Hematopoietic multipotent progenitor cell treated with erythropoietin and hydrocortisone succinate and interleukin-3 and kit ligand, for 17 days (in vitro differentiated cells): ENCODE measurements around the gene ZEB1.
"Not testable (repeated sequence)": the region's sequence is repeated elsewhere in the genome, so short reads cannot be mapped to it uniquely, and the experiment has no call there.

Experiments used
- DNase-seq: peaks from one replicate; pipeline ENCODE4 v3.0.0-alpha.2; 2015; ENCODE audit warnings: low spot score

The ZEB1 gene

GRCh38 chr10:31424473-31424872 lies 105.5 kb downstream of the ZEB1 start:
- no peak for DNase-seq

GRCh38 chr10:31426401-31426800 lies 107.4 kb downstream of the ZEB1 start:
- no peak for DNase-seq

- DNase-seq, result not testable (repeated sequence)
Measured at GRCh38 chr10:31427334-31427733, 108.3 kb downstream of the ZEB1 start.

- DNase-seq, result not testable (repeated sequence)
Measured at GRCh38 chr10:31428499-31428898, 109.5 kb downstream of the ZEB1 start.

- DNase-seq, result no peak
Measured at GRCh38 chr10:31431021-31431420, 112.0 kb downstream of the ZEB1 start.

GRCh38 chr10:31437959-31438358 lies 118.9 kb downstream of the ZEB1 start:
- no peak for DNase-seq

DNA sequence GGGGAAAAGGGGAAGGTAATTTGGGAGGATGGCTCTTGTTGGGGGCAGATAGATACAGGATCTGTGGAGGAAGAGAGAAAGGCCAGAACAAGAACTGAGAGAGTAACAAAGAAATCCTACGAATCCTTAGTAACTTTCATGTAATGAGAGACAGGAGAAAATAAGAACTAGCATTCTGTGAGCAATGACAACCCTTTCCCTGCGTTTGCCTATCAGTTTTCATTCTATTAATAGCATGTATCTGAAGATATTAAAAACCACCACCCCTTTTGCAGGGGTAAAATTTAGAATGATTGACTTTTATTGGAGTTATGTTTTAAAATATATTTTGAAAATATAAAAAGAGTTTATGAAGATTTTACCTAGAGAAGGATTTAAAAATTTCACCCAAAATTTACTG lies 132.8 kb downstream of the ZEB1 start:
- no peak for DNase-seq

DNA sequence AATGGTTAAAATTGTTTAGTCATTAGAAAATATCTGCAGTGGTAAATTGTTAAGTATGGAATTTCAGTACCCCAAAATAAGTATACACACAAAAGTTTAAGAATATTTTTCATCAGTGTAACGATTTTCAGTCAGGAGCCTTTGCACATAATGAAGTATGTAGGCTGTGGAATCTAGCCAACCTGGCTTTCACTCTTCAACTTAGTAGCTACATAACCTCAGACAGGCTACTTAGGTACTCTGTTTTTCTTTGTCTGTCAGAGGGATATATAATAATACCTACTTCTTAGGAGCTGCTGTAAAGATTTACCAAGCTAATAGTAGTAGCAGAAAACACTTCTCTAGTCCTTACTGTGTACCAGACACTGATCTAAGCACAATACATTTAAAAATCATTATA lies 137.5 kb downstream of the ZEB1 start:
- DNase-seq, result no peak

DNA sequence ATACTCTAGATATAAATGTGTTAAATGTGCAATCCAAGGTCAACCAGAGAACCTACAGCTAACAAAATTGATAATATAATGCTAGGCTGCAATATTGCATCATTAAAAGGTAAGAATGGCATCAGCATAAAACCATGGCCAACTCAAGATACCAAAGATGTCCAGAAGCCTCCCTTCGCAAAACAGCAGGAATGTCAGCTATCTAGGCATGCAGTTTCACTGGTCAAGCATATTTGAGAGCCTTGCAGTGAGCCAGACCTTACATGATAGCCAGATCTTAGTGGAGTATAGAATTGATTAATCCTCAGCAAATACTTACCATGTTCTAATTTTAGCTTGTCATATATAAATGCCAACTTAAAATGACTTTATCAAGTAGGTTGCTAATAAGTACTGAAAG lies 138.8 kb downstream of the ZEB1 start:
- no peak for DNase-seq

- DNase-seq, result no peak
Measured at GRCh38 chr10:31458974-31459373, 140.0 kb downstream of the ZEB1 start.

- DNase-seq, result no peak
Measured at GRCh38 chr10:31460242-31460641, 141.2 kb downstream of the ZEB1 start.

GRCh38 chr10:31464552-31464951 lies 145.5 kb downstream of the ZEB1 start:
- no peak for DNase-seq

DNA sequence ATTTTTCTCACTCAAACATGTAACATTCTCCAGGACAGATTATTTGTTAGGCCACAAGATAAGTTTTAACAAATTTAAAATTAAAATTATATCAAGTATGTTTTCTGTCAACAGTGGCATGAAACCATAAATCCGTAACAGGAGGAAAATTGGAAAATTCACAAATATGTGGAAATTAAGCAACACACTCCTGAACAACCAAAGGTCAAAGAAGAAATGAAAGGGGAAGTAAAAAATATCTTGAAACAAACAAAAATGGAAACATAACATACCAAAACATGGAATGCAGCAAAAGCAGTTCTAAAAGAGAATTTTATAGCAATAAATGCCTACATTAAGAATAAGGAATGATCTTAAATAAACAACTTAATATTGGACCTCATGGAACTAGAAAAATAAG lies 147.3 kb downstream of the ZEB1 start:
- DNase-seq, result no peak

DNA sequence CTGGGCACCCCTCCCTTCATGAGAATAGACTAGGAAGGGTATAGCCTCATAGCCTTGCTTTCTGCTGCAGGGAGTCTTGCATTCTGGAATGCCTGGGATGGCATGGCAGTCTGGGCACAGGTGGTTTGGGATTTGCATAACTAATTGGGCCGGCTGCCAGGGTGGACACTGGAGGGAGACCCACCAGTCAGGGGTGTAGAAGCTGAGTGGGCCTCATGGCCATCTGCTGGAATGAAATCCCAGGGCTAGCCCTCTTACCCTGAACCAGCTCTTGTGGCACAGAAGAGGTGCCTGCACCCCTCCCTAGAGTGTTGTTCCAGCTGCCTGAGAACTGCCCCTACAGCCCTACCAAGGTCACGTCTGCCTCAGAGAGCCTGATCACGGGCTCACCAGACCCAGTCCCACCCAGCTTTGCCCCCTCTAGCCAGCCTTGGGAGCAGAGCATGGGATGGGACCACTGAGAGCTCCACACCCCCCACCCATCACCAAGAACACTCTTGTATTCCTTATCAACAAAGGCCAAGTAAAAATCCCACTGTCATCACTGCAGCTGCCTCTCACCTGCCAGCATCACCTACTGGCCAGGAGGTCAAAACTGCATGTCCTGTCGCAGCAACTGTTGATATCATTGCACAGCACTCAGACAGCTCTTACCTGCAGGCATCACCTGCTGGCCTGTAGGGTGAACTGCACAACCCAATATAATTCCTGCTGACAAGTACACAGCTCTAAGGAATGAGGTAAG lies 148.9 kb downstream of the ZEB1 start:
- no peak for DNase-seq

GRCh38 chr10:31468536-31468859 lies 149.5 kb downstream of the ZEB1 start:
- DNase-seq, result no peak

- DNase-seq, result no peak
Measured at GRCh38 chr10:31475519-31475918, 156.5 kb downstream of the ZEB1 start.

- DNase-seq, result no peak
Measured at GRCh38 chr10:31476088-31476487, 157.1 kb downstream of the ZEB1 start.

- no peak for DNase-seq
Measured at GRCh38 chr10:31477584-31477983, 158.6 kb downstream of the ZEB1 start.

DNA sequence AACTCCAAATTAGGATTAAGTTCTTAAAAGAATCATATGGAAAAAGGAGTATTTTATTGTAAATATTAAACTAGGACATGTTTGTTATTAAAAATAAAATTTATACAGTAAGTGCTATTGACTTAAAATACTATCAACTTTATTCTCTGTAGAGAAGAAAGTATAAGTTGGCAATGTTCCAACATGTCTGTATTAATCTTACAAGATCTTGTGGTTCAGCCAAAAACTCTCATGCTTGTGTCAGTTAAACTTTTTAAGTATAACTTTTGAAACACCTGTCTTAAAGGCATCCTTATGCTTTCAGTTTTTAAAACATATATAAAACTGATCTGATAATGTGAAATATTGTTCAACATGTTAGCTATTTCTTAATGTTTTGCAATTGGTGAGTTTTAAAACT lies 160.7 kb downstream of the ZEB1 start:
- no peak for DNase-seq

DNA sequence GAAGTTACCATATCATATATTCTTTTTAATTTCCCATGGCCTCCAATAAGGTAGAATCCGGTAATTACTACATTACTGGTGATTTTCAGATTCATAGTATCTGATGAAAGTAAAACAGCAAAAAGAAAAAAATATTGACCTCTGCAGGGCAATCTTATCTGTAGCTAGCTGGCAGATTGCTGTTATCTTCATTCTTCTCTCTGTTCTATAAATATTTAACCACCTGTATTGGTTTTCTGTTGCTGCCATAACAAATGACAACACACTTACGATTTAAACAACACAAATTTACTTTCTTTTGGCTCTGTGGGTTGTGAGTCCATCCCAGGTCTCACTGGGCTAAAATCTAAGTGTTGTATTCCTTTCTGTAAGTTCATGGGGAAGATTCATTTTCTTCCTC lies 164.5 kb downstream of the ZEB1 start:
- DNase-seq, result no peak

GRCh38 chr10:31484431-31485135 lies 165.6 kb downstream of the ZEB1 start:
- DNase-seq, result no peak

GRCh38 chr10:31490858-31491504 lies 172.0 kb downstream of the ZEB1 start:
- no peak for DNase-seq

DNA sequence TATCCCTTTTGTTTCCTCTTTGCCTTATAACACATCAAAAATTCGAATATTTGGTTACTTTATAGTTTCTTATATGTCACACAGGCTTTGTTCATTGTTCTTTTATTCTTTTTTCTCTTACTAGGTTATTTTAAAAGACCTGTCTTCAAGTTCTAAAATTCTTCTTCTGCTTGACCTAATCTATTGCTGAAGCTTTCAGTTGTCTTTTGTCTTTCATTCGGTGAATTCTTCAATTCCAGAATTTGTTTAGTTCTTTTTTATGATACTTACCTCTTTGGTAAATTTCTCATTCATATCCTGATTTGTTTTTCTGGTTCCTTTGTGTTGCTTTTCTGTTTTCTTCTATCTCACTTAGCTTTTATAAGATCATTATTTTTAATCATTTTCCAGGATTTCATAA lies 188.4 kb downstream of the ZEB1 start:
- DNase-seq, result no peak
